Measurements from ENCODE around the gene GLE1.

DNA sequence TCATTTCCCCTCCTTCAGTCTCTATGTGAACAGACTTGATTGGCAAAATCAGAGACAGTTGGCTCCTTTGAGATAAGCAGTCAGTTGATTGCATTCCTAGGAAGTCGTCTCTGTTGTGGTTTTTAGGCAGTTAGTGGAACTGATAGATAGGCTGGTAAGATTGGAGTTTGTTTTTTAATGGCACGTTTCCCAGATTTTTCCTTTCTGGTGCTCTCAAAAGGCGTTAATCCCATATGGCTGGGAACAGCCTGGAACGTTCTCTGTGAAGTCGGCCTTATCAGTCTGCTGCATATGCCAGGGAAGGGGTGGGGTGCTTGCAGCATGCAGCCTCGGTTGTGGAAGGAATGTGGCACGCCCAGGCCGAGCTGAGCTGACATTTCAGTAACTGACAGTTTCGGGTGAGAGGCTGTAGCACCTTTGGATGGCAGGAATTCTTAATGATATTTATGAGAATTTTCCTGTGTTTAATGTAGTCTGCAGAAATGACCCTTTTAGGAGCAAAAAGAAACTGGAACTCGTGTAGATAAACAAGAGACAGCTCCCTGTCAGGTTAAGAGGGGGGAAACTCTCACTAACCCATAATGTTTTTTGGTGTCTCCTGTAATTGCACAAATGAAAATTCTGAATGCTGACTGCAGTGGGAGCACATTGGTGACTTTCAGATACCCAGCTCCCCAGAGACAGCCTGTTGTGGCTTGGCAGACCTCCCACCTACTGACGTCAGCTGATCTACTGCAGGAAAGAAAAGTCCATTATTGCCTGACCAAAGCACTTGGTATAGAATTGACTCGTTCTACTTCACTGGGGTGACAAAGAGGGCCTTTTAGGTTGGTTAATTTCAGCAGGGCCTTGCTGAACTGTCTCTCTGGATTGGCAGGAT is 54.2 kb downstream of the GLE1 start:
- TF ChIP-seq, protein P1, sequence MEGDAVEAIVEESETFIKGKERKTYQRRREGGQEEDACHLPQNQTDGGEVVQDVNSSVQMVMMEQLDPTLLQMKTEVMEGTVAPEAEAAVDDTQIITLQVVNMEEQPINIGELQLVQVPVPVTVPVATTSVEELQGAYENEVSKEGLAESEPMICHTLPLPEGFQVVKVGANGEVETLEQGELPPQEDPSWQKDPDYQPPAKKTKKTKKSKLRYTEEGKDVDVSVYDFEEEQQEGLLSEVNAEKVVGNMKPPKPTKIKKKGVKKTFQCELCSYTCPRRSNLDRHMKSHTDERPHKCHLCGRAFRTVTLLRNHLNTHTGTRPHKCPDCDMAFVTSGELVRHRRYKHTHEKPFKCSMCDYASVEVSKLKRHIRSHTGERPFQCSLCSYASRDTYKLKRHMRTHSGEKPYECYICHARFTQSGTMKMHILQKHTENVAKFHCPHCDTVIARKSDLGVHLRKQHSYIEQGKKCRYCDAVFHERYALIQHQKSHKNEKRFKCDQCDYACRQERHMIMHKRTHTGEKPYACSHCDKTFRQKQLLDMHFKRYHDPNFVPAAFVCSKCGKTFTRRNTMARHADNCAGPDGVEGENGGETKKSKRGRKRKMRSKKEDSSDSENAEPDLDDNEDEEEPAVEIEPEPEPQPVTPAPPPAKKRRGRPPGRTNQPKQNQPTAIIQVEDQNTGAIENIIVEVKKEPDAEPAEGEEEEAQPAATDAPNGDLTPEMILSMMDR (conservative IDR thresholded peaks at IDR 0.05; ENCODE audit: low read depth, low read length): no peak
- no peak for TF ChIP-seq EZH2 (IDR thresholded peaks at IDR 0.05; ENCODE audit: borderline replicate concordance, low read depth, low read length, poor library complexity, severe bottlenecking)
